ENCODE results near the gene CCDC192.

DNA sequence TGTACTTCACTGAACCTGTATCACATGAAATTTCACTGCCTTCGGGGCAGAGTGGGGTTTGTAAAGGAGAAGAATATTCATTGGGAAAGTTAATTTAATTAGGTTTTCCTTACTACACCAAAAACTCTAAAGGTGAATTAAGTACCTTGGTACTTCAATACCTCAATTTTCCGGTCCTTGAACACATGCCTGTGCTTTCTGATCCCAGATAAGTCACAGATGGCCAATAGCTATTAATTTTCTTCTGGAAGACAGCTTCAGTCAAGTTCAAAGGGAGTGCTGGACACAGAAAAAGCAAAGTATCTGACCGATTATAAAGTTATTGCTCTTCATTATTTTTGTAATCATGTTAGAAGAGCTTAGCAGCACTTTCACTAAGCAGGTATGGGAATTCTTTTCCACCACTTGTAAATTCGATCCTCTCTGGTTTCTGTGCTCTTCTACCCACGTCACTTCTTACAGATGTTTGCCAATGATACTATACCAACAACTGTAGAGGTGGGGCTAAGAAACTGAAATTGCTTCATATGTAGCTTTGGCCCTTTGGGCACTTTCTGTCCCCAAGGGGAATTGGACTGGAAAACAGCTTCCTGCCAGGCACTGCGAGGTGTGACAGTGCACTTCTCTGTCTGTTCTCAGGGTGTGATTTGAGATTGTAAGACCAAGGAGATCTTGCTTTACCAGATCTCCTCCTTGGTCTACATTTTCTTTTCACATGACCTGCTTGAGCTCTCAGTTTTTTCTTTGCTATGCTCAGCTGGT is 164.0 kb downstream of the CCDC192 start:
- TF ChIP-seq, protein P1, sequence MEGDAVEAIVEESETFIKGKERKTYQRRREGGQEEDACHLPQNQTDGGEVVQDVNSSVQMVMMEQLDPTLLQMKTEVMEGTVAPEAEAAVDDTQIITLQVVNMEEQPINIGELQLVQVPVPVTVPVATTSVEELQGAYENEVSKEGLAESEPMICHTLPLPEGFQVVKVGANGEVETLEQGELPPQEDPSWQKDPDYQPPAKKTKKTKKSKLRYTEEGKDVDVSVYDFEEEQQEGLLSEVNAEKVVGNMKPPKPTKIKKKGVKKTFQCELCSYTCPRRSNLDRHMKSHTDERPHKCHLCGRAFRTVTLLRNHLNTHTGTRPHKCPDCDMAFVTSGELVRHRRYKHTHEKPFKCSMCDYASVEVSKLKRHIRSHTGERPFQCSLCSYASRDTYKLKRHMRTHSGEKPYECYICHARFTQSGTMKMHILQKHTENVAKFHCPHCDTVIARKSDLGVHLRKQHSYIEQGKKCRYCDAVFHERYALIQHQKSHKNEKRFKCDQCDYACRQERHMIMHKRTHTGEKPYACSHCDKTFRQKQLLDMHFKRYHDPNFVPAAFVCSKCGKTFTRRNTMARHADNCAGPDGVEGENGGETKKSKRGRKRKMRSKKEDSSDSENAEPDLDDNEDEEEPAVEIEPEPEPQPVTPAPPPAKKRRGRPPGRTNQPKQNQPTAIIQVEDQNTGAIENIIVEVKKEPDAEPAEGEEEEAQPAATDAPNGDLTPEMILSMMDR (IDR thresholded peaks at IDR 0.05), result no peak
- TF ChIP-seq POLR2A (IDR thresholded peaks at IDR 0.05), result no peak
